ENCODE measurements around the gene OAT.

The OAT gene

DNA sequence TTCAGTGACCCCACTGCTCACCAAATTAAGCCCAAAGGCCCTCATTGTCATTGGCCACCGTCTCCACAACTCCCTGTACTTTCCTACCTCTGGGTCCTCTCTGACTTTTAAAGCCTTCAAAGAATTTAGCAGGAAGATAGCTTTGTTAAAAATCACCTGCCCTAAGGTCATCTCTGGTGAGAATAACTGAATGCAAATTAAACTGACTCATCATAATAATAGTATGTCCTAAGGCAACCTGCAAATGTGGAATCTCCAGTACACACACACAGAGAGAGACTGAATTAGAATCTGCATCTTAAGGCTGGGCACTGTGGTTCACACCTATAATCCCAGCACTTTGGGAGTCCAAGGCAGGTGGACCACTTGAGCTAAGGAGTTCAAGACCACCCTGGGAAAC is 24.1 kb downstream of the OAT start:
- no peak for DNase-seq

DNA sequence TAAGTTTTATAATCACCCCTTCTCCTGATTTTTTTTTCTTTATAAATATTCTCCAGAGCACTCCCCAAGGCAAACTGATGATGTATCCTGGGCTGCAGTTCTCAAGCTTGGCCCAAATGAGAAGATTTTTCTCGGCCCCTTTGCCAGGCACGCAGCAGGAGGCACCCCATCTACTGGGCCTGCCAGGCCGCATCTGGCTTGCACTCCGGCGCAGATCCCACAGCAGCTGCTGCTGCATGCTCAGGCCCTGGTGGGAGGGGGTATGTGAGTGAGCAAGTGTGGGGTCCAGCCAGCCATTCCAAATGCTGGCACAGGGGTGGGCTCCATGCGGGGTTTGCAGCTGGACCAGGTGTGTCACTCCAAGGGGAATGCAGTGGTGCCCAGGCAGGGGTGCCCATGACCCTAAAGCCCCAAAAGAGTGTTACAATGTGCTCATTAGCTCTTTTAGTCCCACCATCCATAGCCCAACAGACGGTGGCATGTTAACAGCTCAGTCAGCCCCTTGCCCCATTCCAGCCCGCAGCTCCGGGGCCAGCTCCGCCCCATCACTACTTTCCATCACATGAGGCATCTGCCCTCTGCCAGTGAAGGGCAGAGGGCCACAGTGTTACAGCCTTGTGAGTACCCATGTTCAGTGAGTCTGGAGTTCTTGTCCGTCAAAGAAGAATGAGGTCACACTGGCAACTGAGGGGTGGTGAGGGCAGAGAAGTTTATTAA is 25.9 kb downstream of the OAT start:
- DNase-seq = no peak

DNA sequence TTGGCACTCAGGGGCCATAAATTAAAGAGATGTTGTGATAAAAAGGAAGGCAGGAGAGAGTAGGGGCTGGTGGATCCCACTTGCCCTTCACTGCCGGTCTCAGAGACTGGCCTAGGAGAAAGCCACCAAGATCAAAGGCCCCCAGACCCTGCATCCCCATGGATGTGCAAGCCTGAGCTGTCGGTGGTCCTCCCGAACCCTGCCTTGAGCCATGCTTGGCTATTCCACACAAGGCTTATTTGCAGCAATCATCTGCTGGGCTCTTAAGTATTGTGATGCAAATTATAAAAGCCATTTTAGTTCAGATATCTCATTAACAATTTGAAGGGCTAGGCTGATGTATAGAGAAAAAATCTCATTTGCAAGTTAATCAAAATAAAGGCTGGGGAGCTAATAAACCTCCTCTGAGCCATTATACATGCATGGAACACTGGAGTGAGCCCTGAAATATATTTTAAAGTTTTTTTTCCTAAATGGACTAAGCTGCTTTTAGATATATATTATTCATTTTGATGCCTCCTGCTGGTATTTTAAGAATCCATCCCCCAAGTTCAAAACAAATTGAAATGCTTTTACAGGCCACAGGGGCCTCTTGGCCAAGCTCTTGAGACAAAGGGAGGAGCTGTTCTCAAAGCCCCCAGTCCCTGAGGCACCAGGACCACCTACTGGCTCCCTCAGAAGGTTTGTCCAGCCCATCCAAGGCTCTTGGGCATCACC is 28.1 kb downstream of the OAT start:
- DNase-seq = no peak

DNA sequence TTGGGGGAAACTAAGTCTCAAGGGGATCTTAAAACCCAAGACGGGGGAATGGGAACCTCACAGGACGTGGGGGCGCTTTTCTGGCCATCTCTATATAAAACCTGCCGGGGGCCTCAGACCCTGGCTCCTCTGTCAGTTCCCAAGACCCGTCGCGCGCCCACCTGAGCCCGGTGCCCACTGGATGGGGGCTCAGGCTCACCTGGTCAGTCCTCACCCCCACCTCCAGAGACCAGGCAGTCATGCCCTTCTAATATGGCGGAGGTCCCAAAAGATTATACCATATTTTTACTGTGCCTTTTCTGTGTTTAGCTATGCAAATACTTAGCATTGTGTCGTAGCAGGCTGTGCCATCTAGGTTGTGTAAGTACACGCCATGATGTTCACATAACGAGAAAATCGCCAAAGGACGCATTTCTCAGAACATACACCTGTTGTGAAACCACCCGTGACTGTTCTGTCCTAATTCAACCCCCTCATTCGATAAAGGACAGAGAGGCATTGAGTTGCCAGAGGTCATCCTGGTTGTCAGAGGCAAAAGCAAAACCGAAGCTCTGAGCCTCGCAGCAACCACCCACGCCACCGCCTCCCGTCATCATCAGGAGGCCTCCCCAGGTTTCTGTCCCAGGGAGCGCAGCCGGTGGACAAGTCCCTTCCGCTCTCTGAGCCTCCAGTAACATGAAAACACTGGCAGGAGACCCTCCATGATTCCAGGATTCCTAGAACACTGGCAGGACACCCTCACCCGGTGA is 28.9 kb downstream of the OAT start:
- no peak for DNase-seq

DNA sequence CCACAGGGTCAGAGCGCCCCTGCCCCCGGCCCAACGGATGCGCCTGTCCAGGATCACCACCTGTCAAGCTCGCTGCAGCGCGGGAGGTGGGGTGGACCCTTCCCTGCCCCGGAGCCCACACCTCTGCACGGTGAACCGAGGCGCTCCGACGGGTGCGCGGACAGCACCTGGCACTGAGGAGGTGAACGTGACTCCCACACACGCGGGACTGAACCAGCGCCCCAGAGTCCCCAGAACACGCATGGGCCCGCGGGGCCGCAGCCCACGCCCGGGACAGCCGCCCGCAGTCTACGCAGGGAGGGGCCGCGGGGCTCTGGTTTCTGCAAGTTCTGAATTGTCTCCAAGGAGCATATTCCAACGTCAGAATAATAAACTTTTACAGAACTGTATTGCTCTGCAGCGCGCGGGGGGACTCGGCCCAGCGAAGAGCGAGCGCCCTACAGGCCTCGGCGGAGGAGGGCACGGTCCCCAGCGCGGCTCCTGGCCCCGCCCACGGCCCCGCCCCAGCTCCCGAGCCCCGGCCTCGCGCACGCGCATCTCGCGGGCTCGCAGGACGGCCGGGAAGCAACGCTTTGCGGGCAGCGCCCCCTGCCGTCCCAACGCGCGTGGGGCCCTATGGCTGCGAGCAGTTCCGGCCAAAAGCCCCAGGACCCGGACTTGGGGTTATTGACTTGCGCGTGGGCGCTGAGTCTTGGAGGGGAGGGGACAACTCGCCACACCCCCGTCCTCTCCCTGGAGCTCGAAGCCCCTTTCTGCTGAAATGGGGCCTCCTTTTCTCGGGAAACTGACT is 29.7 kb downstream of the OAT start:
- peak; percentile 0 for DNase-seq

DNA sequence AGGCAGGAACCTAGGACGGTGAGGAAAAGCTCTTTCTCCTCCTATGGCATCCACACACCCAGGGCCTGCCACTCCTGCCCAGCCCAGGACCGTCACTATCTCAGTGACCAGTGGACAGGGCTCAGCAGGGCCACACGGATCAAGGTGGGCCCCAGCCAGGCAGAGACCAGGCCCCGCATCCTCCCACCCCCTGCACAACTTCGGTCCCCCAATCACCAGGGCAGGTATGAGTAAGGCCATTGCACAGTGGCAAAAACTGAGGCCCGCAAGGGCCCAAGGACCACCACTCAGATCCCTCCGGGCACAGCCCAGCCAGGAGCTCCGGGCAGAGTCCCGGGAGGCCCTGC is 30.3 kb downstream of the OAT start:
- DNase-seq = no peak

DNA sequence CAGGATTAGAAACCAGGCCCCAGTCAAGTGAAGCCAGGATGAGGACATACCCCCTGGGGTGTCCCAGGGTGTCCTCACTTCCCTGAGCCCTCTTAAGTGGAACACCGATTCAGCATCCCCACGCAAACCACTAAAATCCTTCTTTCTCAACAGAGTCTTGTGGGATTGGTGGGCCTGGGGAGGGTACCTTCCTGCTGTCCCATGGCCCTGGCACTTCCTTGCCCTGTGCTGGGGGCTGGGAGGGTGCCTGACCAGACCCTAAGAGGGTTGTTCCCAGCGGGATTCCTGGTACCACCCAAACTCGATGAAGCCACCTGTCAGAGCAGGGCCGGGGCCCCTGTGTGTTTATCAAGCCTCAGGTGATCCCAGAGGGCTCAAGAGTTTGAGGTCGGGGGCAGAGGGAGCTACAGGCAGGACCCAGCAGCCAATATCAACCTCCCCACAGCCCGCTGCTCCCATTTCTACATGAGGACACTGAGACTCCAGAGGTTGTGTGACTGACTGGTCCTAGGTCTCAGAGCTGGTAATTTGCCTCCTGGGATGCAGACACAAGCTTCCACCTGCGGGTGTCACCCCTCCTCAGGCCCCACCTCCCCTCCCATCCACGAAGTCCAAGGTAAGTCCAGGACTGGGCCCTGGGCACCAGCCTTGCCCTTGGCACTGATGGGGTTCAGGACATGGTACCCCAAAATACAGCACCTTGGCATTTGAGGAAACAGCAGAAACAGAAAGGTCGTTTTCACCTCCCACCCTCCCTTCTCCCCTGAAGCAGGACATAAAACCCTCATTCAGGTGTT is 31.4 kb downstream of the OAT start:
- DNase-seq = no peak

DNA sequence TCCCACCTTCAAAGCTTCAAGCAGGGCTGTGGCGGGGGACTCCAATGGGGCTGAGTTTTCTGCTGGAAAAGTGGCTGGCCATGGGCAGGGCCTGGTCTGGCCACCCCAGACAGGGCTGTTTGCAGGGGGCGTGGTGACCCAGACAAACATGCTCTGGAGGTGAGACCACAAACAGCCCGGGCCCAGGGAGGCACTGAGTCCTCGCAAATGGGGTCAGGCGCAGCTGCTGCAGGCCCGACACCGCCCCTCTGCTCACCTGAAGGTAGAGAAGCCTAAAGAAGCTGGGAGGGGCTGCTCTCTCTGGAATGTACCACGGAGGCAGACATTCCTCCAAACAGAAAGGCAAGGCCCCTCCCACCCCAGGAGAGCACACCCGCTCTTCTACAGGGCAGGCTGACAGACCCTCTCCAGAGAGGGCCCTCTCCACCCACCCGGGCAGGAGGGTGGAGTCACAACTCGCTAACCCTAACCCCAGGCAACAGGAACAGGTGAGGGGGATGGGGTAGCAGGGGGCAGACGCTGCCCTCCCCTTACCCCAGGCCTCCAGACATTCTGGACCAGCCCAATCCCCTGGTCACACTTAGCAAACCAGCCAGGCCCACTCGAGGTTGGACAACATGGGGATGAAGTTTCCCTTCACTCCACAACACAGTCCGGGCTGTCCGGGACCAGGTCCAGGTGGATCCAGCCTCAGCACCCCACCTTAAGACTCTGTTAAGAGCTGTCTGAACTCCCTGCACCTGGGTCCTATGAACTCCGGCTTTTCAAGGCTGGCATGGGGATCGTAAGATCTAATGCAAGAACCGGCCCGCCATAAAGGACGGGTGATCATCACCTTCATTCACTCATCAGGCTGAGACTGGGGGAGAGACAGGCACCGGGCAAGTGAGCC is 32.3 kb downstream of the OAT start:
- no peak for DNase-seq

DNA sequence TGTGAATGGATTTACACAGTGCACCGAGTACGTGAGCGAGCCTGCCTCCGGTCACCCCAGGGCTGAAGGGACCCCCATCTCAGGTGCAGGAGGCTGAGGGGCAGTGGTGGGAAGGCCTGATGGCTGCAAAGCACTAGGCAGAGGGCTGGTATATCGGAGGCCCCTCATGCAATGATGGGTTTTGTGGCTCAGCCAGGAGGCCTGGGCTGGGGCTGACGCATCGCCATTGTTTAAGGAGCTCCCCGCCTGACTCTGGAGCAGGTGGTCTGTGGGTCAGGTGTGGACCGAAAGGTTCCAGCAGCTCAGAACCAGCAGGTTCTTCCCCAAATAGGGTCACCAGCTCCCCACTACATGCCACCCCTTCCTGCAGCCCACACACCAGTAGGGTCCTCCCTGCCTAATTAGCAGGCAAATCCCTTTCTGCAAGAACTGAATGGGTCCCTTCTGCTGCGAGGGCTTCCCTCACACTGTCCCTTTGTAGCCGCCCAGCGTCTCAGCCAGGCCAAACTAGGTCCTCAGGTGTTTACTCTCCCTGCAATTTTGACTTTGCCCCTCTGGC is 33.0 kb downstream of the OAT start:
- no peak for DNase-seq

DNA sequence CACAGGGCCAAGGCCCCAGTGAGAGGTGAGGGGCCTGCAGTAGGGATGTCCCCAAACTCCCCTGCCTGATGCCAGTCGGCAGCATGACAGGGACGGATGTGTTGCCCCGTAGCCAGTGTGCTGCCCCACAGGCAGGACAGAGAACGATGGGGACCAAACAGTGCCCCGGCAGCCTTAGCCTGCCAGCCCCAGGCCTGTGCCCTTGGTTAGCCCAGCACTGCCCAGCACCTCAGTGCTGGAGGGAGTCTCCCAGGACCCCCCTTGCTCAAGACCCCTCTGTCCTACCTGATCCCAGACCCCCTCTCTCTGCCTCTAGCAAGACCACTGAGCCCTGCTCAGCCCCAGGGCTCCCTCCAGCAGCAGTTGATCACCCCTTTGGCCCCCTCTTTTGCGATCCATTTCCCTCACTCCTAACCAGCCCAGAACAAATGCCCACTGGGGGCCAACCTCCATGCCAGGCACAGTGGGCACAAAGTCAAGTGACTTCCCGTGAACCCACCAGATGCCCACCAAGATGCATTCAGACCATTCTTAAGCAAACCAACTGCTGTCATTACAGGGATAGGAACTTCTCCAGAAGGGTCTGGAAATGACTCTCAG is 34.0 kb downstream of the OAT start:
- no peak for DNase-seq

DNA sequence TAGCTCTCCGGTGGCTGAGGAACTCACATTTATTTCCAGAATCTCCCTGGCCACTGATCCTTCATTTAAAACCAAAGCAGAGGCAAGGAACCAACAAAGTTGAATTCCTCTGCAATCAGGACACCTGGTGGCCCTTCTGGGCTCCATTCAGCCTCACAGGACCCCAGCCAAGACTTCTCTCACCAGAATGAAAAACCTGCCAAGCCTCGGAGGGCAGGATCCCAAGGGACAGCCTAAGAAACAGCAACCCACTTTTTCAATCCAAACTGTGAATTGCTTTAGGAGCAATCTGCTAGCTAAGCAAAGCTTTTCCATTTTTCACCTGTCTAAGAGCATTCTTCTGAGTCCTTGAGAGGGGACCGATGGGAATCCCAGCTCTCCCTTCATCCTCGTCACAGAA is 34.6 kb downstream of the OAT start:
- no peak for DNase-seq

DNA sequence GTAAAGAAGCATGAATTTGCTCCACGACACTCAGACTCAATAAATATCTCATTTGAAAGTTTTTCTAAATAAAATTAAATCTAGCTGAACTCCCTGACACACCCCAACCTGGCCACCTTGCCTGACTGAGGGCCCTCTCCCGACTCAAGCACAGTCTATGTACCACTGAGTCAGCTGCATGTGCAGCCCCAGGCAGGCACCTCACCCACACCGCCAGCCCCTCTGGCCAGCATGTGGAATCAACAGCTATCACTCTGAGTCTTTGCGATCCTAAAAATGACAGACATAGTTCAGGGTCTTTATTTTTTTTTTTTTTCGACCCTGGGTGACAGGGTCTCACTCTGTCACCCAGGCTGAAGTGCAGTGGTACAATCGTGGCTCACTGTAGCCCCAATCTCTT is 35.2 kb downstream of the OAT start:
- no peak for DNase-seq

DNA sequence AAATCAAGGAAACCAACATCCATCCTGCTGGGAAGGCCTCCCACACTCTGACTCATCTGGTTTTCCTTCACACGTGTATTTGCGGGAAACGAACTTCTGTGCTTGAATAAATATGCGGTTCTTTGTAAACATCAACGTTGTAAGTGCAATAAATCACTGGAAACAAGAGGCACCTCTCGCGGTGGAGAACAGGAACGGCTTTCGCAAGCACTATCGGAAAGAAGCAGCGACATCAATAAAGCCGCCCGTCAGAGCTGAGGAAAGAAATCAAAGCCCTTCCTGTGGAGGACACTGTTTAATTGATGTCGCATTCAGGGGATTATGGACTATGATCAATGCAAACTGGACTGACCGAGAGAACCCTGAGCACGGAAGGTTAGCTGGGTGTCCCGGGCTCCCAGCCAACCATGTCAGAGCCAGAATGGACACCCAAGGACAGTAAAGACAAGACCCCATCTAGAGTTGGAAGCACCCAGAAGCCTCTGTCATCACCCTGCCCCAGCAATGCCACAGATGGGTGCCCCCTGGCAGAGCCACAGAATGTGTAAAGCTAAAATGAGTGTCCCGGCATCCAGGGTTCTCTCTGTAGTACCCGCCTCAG is 37.6 kb downstream of the OAT start:
- no peak for DNase-seq

DNA sequence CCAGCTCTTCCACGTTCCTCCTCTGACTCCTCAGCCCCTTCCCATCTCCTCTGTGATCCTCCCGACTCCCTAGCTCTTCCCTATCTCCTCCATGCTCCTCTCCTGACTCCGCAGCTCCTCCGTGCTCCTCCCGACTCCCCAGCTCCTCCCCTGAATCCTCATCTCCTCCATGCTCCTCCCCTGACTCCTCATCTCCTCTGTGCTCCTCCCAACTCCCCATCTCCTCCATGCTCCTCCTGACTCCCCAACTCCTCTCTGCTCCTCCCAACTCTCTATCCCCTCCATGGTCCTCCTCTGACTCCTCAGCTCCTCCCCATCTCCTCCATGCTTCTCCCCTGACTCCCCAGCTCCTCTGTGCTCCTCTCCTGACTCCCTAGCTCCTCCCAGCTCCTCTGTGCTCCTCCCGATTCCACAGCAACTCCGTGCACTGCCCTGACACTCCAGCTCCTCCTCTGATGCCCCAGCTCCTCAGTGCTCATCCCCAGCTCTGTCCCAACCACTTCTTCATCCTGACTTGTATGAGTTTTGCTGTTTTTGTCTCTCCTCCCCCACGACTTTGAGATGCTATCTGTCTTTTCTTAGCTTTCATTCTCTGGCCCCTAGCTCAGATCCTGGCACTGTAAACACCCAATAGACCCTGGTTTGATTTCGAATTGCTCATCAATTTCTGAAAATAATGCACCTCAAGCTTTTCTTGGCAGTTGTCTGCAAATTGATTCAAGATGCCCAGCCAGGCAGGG is 38.3 kb downstream of the OAT start:
- DNase-seq = no peak

DNA sequence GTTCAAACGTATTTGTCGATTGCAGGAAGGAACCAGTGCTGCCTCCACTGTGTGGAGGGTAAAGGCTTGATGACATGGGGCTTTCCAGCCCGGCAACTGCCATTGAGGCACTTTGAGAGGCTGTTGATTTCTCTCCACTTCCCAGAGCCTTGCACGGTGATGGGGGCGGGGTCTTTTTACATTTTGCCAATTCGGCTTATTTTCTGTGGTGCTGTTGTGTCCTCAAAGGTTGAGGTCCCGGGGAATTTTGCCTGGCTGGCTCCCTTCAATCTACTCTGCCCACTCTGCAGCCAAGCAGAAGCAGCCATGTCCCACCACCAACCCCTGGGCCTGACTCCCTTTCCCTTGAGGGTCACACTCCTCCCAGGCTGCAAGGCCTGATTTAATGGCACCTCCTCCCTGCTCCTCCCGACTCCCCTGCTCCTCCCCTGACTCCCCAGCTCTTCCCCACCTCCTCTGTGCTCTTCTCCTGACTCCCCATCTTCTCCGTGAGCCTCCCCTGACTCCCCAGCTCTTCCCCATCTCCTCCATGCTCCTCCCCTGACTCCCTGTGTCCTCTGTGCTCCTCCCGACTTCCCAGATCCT is 39.0 kb downstream of the OAT start:
- no peak for DNase-seq

DNA sequence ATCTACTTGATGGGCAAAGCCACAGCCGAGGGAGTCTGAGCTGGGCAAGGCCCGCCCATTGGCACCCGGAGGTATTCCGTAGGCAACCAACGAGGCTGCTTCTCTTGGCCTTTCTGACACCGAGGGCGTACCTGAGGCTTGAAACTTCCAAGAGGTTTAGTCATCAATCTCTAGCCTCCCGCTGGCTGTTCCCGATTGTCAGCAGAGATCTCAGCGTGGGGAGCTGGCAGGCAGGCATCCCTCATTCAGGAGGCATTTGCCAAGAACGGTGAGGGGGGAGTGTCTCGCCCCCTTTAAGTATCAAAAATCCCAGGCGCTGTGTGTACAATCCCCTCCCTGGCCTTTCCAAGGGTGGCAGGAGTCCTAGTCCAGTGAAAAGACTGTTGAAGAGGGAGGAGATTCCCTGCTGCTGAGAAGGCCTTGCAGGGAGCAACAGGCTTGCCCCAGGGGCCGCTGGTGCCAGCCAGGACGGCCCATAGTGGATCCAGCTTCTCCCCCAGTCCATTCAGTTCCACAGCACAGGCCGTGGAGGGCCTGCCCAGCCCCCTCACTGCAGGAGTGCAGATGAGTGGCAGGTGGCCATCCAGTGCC is 39.7 kb downstream of the OAT start:
- DNase-seq = no peak

DNA sequence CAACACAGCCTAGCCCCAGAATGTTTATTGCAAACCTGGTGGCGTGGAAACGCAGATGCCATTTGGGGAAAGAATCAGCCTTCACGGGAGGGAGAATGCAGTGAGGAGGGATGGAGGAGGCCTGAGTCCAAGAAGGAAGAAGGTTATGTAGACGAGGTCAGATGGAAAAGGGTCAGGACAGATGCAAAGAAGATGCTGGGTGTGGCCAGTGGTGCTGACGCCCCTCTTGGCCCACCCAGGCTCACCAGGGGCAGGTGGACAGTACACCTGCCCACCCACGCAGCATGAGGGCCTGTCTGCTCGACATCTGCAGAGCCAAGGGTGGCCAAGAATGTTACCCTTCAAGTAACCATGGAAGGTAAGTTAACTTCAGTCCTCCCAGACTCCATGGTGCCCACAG is 40.5 kb downstream of the OAT start:
- DNase-seq = no peak

DNA sequence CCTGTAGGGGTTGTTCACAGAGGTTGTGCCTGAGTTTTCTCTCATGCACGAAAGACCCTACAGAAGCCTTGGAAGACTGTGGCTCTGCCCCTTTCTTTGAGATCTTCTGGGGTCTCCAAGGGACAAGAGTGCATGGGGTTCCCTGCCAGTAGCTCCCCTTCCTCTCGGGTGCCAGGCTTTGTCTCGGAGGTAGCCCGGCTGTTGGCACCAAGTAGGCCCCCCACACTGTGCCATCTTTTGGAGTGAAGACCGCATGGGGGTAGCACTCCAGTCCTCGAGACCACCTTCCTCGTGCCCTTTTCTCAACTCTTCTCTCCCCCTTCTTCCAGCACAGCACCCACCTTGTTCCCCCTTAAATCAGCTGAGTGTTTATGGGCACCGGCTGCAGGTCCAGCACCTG is 41.6 kb downstream of the OAT start:
- no peak for DNase-seq

DNA sequence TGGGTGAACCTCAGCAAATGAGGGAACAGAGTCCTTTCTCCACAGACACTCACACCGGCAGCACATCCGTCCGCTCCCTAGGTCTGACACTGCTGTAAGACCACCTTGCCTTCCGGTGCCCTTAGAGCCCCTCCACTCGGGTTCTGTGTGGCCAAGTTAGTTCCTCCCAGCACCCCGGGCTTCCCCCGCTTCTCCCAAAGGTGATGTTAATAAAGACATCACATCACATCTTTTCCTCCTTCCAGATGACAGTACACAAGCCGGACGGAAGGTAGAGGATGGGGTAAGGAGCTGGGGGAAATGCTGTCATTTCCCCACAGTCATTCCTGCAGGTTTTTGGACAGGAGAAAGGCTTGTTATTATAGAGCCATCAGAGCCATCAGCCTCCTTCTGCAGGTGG is 42.3 kb downstream of the OAT start:
- no peak for DNase-seq
